ENCODE data around the gene CRISPLD2. TPM values are rescaled to one million over a fixed set of nuclear protein-coding genes. Genes with fewer than 3 reads are reported as not detected.

CRISPLD2 gene
- total RNA-seq, 1 experiment from 2014 or later, result 6.5 TPM

DNA sequence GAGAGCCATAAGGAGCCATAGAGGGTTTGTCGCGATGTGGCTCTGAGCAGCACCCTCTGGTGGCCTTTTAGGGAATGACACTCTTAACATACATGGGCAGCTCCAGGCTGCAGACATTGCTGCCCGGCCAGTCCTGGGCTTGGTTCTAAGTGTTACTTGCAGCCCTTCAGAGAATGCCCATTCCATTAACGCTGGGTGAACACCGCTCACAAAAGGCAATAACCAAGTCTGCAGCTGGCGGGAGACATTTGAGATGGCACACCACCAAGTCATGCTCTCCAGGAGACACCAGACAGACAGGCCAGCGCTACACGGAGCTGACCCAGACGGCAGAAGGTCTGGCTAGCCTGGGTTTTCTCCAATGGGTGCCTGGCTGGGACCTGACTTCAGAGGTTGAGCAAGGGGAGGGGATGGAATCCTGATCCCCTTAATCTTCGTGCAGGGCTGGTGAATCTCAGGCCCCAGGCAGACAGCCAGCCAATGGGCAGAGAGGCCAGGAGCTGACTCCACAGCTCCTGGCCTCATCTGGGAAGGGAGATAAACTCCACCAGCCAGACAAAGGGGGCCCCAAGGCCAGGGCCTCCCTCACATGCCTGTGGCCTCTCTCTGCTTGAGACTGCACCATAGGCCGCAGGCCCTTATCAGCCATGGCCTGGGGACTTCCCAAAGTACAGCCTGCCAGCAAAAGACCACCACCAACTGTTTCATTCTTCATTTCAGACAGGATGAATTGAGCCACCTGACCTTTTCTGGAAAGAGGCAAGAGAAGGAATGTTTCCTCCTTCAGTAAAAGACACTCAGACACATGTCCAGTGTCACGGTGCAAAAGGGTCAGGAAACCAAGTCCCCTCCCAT lies 132.8 kb downstream of the CRISPLD2 start:
- TF ChIP-seq, protein P1, sequence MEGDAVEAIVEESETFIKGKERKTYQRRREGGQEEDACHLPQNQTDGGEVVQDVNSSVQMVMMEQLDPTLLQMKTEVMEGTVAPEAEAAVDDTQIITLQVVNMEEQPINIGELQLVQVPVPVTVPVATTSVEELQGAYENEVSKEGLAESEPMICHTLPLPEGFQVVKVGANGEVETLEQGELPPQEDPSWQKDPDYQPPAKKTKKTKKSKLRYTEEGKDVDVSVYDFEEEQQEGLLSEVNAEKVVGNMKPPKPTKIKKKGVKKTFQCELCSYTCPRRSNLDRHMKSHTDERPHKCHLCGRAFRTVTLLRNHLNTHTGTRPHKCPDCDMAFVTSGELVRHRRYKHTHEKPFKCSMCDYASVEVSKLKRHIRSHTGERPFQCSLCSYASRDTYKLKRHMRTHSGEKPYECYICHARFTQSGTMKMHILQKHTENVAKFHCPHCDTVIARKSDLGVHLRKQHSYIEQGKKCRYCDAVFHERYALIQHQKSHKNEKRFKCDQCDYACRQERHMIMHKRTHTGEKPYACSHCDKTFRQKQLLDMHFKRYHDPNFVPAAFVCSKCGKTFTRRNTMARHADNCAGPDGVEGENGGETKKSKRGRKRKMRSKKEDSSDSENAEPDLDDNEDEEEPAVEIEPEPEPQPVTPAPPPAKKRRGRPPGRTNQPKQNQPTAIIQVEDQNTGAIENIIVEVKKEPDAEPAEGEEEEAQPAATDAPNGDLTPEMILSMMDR (IDR thresholded peaks at IDR 0.05; ENCODE audit: unreplicated experiment), result peak; percentile 93
- peaks cover 11% of the 10 kb centered on the region for H3K27me3 Mint-ChIP-seq (ENCODE audit: unreplicated experiment)
- H3K36me3 Mint-ChIP-seq (ENCODE audit: insufficient read depth, unreplicated experiment), result no peaks in the 10 kb centered on the region
- no peaks in the 10 kb centered on the region for H3K9me3 Mint-ChIP-seq (ENCODE audit: low read depth, unreplicated experiment)
- CTCF ChIA-PET, result interaction anchor here (0.6 to 3.7 kb wide), 13 partner anchors 9 to 213 kb away, joined by 3 to 44 read pairs (median 4); no protein-coding TSS in a partner anchor
- no peaks in the 10 kb centered on the region for H3K4me1 Mint-ChIP-seq (ENCODE audit: low read depth, unreplicated experiment)
- intact Hi-C loops (cut with micrococcal nuclease; ENCODE audit: unreplicated experiment), result loop anchor here (1.0 kb wide), 2 partner anchors 27 to 198 kb away; no protein-coding TSS in a partner anchor
- no peak overlapping the region for H3K4me3 Mint-ChIP-seq (ENCODE audit: low read depth, unreplicated experiment)
- H3K27ac Mint-ChIP-seq (ENCODE audit: unreplicated experiment), result no peak overlapping the region
- peak; percentile 87 for DNase-seq
- BruUV-seq (replicated peaks), result no TSS peak

DNA sequence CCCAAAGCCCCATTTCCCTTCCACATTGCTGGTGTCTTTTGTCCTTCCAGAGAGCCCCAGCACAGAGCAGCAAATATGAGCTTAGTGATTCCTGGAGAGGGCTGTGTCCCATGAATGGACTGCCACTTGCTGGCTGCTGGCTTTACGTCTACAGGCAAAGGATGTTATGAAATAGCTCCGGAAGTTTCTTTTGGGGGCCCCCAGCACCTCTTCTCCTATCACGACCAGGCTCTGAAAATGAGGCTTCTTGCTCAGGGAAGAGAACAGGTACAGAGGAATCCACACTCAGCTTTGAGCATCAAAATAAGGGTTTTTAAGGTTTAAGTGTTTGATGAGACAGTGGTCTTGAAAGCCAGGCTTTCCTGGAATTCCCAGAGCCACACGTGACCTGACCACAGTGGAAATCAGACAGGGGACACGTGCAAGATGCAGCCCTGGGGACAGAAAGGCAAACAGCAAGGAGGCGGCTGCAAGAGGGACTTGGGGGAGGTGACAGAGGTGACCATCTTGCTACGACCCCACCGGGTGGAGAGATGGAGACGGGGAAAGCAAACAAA lies 133.5 kb downstream of the CRISPLD2 start:
- no peak for DNase-seq
- no peaks in the 10 kb centered on the region for H3K9me3 Mint-ChIP-seq (ENCODE audit: low read depth, unreplicated experiment)
- H3K4me1 Mint-ChIP-seq (ENCODE audit: low read depth, unreplicated experiment), result no peaks in the 10 kb centered on the region
- H3K27ac Mint-ChIP-seq (ENCODE audit: unreplicated experiment), result no peak overlapping the region
- intact Hi-C loops (cut with micrococcal nuclease; ENCODE audit: unreplicated experiment), result no loop called here
- no peak overlapping the region for H3K4me3 Mint-ChIP-seq (ENCODE audit: low read depth, unreplicated experiment)
- CTCF ChIA-PET, result interaction anchor here (0.6 to 3.7 kb wide), 4 partner anchors 133 to 214 kb away, joined by 3 to 44 read pairs (median 6); partner anchors contain the start of gene CRISPLD2
- H3K27me3 Mint-ChIP-seq (ENCODE audit: unreplicated experiment), result peaks cover 11% of the 10 kb centered on the region
- H3K36me3 Mint-ChIP-seq (ENCODE audit: insufficient read depth, unreplicated experiment), result no peaks in the 10 kb centered on the region
- no TSS peak for BruUV-seq (replicated peaks)
- TF ChIP-seq, protein P1 (IDR thresholded peaks at IDR 0.05; ENCODE audit: unreplicated experiment), result no peak

DNA sequence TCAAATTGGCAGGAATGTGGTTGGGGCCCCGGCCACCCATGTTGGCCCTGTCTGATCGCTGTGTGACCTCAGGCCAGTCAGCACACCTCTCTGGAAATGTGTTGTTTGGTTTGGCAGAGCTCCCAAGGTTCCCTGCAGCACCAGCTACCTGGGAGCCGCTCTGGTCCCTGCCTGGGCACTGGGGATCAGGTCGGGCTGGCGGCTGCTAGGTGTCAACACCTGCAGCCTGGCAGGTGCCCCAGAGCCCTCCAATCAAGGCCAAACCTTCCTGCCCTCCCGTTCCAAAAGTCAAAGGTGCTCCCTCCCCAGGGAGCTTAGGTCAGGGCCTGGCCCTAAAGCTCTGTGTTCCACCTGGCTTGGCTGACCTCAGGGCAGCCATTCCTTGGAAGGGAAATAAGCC lies 135.6 kb downstream of the CRISPLD2 start:
- TF ChIP-seq, protein P1 (IDR thresholded peaks at IDR 0.05; ENCODE audit: unreplicated experiment), result no peak
- DNase-seq, result peak; percentile 22
- H3K4me1 Mint-ChIP-seq (ENCODE audit: low read depth, unreplicated experiment), result no peaks in the 10 kb centered on the region
- no peak overlapping the region for H3K4me3 Mint-ChIP-seq (ENCODE audit: low read depth, unreplicated experiment)
- H3K27ac Mint-ChIP-seq (ENCODE audit: unreplicated experiment), result no peak overlapping the region
- no peaks in the 10 kb centered on the region for H3K9me3 Mint-ChIP-seq (ENCODE audit: low read depth, unreplicated experiment)
- H3K36me3 Mint-ChIP-seq (ENCODE audit: insufficient read depth, unreplicated experiment), result no peaks in the 10 kb centered on the region
- CTCF ChIA-PET, result interaction anchor here (0.6 to 3.7 kb wide), 4 partner anchors 17 to 201 kb away, joined by 3 to 44 read pairs (median 4); no protein-coding TSS in a partner anchor
- intact Hi-C loops (cut with micrococcal nuclease; ENCODE audit: unreplicated experiment), result no loop called here
- H3K27me3 Mint-ChIP-seq (ENCODE audit: unreplicated experiment), result peaks cover 26% of the 10 kb centered on the region
- BruUV-seq (replicated peaks), result no TSS peak

DNA sequence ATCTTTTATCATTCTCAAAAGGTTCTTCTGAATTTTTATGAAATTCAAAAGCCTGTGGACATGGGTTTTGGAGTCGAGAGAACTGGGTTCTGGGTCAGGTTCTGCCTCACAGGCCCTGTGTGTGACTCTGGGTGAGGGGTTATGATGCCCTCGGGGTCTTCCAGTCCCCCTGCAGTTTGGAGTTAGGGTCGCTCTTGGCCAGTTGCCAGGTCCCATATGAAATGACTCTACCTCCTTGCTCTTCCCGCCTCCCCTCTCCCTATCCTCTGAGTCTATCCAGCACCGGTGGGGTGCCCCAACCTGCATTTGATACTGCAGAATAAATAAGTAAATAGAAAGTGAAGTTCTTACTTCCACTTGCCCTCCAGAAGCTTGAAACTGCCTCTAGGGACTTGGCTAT lies 137.4 kb downstream of the CRISPLD2 start:
- Mint-ChIP-seq H3K27ac (ENCODE audit: unreplicated experiment) (no peak overlapping the region), H3K9me3 (ENCODE audit: low read depth, unreplicated experiment) (no peaks in the 10 kb centered on the region), H3K36me3 (ENCODE audit: insufficient read depth, unreplicated experiment) (no peaks in the 10 kb centered on the region), H3K4me3 (ENCODE audit: low read depth, unreplicated experiment) (no peak overlapping the region), H3K27me3 (ENCODE audit: unreplicated experiment) (peaks cover 40% of the 10 kb centered on the region), H3K4me1 (ENCODE audit: low read depth, unreplicated experiment) (no peaks in the 10 kb centered on the region)
- TF ChIP-seq, protein P1 (IDR thresholded peaks at IDR 0.05; ENCODE audit: unreplicated experiment), result no peak
- intact Hi-C loops (cut with micrococcal nuclease; ENCODE audit: unreplicated experiment), result no loop called here
- no peak for DNase-seq
- CTCF ChIA-PET, result interaction anchor here (1.0 kb wide), 1 partner anchor 204 kb away, joined by 3 read pairs; no protein-coding TSS in a partner anchor
- BruUV-seq (replicated peaks), result no TSS peak

Measured in Calu3 (cell line).